RCC 7860 (cell line): ENCODE data around the gene ACSS3.
A peak's percentile ranks its signal among the peaks of the same experiment; 100 is the strongest.

Experiments
- DNase-seq: peaks from one replicate; pipeline ENCODE4 v3.0.0-alpha.2; 2015; ENCODE audit warnings: low spot score
- FAIRE-seq: peaks from 2 replicates; lab custom pipeline; 2012; peaks lifted over from hg19 to GRCh38; lab: Jason Lieb, UNC

The ACSS3 gene

GRCh38 chr12:81212996-81213696 lies 135.3 kb downstream of the ACSS3 start:
- DNase-seq (no peak), FAIRE-seq (no peak)

- FAIRE-seq (no peak), DNase-seq (no peak)
Observed at GRCh38 chr12:81216739-81217138, 138.9 kb downstream of the ACSS3 start.

DNA sequence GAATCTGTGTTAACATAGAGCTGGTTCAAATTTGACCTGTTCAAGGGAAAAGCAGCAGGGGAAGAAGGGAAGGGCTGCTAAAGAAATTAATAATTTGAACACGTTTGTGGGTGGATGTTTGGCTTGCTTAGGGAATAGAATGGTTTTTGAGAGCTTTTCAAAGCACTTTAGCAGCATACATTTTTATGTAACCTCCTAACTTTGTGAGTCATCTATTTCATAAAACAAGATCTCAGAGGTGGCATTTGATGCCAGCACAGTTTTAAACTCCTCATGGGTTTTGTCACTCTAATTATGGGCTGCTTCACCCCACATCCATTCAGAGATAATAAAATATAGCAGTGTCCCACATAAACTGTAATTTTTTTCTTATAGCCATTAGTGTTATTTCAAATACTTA lies 143.8 kb downstream of the ACSS3 start:
- DNase-seq = no peak
- no peak for FAIRE-seq

- no peak for FAIRE-seq
- DNase-seq = no peak
Observed at GRCh38 chr12:81222846-81223592, 145.1 kb downstream of the ACSS3 start.

DNA sequence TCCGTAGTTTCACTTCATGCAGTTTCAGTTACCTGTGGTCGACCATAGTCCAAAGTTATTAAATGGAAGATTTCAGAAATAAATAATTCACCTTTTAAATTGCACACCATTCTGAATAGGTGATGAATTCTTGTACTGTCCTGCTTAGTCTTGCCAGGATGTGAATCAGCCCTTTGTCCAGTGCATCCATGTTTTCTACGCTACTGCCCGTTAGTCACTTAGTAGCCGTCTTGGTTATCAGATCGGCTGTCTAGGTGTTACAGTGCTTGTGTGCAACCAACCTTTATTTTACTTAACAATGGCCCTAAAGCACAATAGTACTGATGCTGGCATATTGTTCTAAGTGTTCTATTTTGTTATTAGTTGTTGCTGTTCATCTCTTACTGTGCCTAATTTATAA lies 146.7 kb downstream of the ACSS3 start:
- no peak for FAIRE-seq

DNA sequence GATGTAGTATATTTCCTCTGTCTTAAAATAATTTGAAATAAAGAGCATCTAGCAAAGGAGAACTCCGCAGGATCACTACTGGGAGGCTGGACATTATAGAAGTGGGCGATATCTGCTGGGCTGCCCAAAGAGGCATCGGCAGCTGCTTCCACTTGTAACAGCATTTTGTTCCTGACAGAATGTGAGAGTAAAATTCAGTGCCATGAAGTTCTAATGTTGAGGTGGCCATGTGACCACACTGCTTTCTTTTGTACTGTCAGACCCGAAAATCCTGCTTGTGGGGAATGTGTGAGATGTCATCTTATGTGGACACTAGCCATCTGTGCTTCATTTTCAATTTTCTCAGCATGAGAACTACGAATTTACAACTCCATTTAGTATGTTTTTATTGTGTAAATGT lies 151.9 kb downstream of the ACSS3 start:
- DNase-seq = no peak
- no peak for FAIRE-seq

More for the DNA sequence above, 146.7 kb downstream of the ACSS3 start:
- no peak for DNase-seq

- no peak for DNase-seq
Observed at GRCh38 chr12:81231574-81232368, 153.9 kb downstream of the ACSS3 start.

DNA sequence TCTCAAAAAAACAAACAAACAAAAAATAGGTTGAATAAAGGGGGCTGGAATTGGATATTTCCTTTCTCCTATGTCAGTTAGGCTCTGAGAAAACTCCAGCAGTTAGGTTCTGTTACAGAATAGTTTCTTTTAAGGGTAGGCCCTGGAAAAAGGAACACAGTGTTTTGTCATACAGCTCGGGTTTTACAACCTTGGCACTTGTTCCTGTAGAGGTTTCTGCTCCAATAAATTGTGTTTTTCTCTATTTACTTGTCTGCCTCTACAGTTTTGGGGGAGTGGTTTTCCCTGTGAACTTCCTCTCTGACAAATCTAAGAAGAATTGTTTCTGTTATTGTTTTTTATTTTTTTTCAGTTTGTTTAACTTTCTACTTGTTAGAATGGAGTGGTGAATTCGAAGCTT lies 167.6 kb downstream of the ACSS3 start:
- FAIRE-seq = no peak
- no peak for DNase-seq

More at GRCh38 chr12:81231574-81232368, 153.9 kb downstream of the ACSS3 start:
- FAIRE-seq = no peak

DNA sequence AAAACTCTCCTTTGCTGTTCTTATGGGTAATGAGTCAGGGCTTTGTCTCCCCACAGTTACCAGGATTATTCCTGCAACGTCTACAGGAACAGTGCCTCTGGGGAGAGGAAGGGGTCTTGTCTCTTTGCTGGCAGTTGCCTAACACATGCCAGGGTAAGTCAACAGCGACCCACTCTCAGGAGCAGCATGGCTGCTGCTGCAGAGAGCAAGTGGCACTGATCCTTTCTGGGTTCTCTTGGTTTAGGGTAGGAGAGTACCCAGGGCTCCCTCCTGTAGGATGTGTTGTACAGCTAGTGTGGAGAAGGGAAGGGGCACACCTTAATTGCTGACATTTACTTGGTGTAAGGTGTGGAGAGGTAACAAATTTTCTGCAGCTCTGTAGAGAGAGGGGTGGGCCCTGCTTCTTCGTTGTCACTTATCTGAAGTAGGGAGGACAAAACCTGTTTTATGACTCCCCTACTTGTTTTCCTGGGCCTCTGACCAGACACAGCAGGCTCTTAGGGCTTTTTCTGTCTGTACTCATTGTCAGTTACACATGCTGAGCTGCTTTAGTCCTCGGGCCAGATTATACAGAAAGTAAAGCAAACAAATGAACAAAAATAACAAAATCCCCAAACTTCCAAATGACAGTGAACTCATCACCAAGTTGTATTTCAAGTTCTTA lies 168.2 kb downstream of the ACSS3 start:
- no peak for DNase-seq

GRCh38 chr12:81249976-81250375 lies 172.1 kb downstream of the ACSS3 start:
- DNase-seq = no peak
- FAIRE-seq = no peak

More for the DNA sequence above, 168.2 kb downstream of the ACSS3 start:
- no peak for FAIRE-seq

GRCh38 chr12:81252228-81252627 lies 174.3 kb downstream of the ACSS3 start:
- FAIRE-seq = no peak
- DNase-seq = no peak

DNA sequence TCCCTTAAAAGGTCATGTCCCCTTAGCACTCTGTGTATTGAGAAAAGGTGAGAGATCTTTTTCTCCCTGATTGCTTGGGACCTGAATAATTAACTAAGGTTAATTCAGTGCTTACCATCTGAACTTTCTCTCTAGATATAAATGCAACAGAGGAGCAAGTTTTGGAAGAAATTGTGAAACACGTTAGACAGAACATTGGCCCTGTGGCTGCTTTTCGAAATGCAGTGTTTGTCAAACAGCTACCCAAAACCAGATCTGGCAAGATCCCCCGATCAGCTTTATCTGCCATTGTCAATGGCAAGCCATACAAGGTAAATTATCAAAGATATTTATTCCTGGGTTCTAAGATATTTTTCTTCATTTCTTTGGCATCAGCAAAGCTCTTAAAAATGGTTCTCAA lies 175.5 kb downstream of the ACSS3 start:
- no peak for FAIRE-seq
- no peak for DNase-seq

GRCh38 chr12:81255456-81255855 lies 177.6 kb downstream of the ACSS3 start:
- DNase-seq (no peak), FAIRE-seq (no peak)

DNA sequence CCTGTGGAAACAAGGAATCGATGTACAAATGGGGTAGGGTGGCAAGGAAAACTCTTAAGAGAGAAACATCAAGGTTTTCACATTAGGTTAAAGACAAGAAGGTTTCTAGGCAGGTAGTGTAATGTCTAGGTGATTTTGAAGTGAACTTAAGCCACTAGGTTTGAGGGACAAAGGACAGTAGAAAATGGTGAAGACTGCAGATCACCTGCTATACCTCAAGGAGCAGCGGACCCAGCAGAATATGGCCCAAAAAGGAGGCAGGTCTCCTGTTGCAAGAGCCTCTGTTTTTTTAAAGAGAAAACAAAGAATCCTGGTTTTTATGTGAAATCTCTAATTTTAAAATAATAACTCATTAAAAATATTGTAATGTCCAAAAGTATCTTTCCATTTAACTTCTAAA lies 178.1 kb downstream of the ACSS3 start:
- no peak for FAIRE-seq
- DNase-seq = no peak

GRCh38 chr12:81257947-81258551 lies 180.2 kb downstream of the ACSS3 start:
- peak; percentile 8 for DNase-seq
- FAIRE-seq = peak; percentile 54

- FAIRE-seq (no peak), DNase-seq (no peak)
Observed at GRCh38 chr12:81259360-81259759, 181.5 kb downstream of the ACSS3 start.

- no peak for FAIRE-seq
- DNase-seq = no peak
Observed at GRCh38 chr12:81261508-81262207, 183.8 kb downstream of the ACSS3 start.

DNA sequence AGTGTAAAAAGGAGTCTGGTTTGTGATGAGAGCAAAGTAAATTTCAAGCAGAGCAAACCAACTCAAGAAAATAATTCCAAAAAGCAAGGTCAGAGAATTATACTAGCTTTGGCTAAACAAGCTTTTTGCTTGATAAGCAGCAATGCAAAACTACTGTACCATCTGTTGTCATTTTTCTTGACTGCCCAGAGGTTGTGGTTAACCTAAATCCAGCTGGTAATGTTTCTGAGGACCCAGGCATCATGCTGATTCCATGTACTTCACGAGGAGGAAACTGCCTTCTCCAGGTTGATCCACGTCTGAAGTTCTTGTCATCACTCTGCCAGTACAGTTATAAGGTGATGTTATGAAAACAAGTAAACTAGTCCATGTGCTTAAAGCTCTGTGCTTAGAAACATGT lies 185.2 kb downstream of the ACSS3 start:
- FAIRE-seq = no peak
- DNase-seq = no peak

- FAIRE-seq (no peak), DNase-seq (no peak)
Observed at GRCh38 chr12:81270385-81270784, 192.5 kb downstream of the ACSS3 start.
